K562 (cell line): Measurements from ENCODE around the gene HOTAIR. TPM values are rescaled to one million over a fixed set of nuclear protein-coding genes. Genes with fewer than 3 reads are reported as not detected.

Experiments
- E2F3 ChIP-seq: fragments of 250-450 bp; sonication (Bioruptor Pico); IDR thresholded peaks from 2 replicates; pipeline ENCODE4 v1.4.0; 2020; ENCODE audit warnings: mild to moderate bottlenecking
- ETV1 ChIP-seq: fragments of 450-650 bp; conservative IDR thresholded peaks from 2 replicates; pipeline ENCODE4 v1.6.1; 2016; ENCODE audit warnings: missing genetic modification characterization, control low read depth, low read depth, missing compliant biosample characterization
- NR2C2 ChIP-seq, 2 experiments: fragments of 200-800 bp in 1 of 2; sonication (Bioruptor generic) in 1 of 2; sonication (generic) in 1 of 2; formaldehyde crosslinking in 1 of 2; IDR thresholded peaks; 2 replicates each; pipeline versions ENCODE4 v1.6.1 to v1.8.0; 2016 to 2022; ENCODE audit warnings: mild to moderate bottlenecking in 1 of 2, missing compliant biosample characterization in 1 of 2, missing genetic modification characterization in 1 of 2, missing genetic modification reagents in 1 of 2
- RAD21 ChIP-seq, 2 experiments: fragments of 250-450 bp in 1 of 2; fragments of 450-650 bp in 1 of 2; sonication (Bioruptor Pico) in 1 of 2; formaldehyde crosslinking in 1 of 2; IDR thresholded peaks in 1 of 2; conservative IDR thresholded peaks in 1 of 2; 2 replicates each; pipeline versions ENCODE4 v1.4.0 to v1.8.0; 2020 to 2022; ENCODE audit warnings: mild to moderate bottlenecking in 2 of 2, moderate library complexity in 1 of 2
- SAFB2 ChIP-seq: fragments of 200-400 bp; formaldehyde crosslinking; IDR thresholded peaks from 2 replicates; pipeline ENCODE4 v1.6.1; 2018; ENCODE audit warnings: borderline replicate concordance, low read length, low read depth, moderate library complexity; ENCODE audit not compliant: severe bottlenecking
- ZNF316 ChIP-seq: fragments of 450-650 bp; IDR thresholded peaks from 2 replicates; pipeline ENCODE4 v1.6.1; 2016
- polyA plus RNA-seq, 8 experiments: library from polyadenylated mRNA; depleted of rRNA in 4 of 8; stranded (reverse) in 5 of 8; unstranded in 3 of 8; fragments of >200 nt; fragmentation: Nextera tagmentation in 2 of 8; fragmentation: Illumina TruSeq in 1 of 8; extraction: Ambion mirVana in 2 of 8; extraction: Trizol in 1 of 8; gene quantifications; 2 replicates each; pipeline versions ENCODE4 v1.2.1 to v1.2.3, GENCODE V29; 2011 to 2014; ENCODE audit warnings: inconsistent platforms in 1 of 8, missing spikeins in 1 of 8
- total RNA-seq, 7 experiments: library from RNA; depleted of rRNA in 6 of 7; stranded (reverse); fragments of >200 nt in 6 of 7; fragmentation: Illumina TruSeq in 2 of 7; extraction: Trizol in 2 of 7; gene quantifications; 2 replicates each; pipeline versions ENCODE4 v1.2.1 to v1.2.3, GENCODE V29; 2011 to 2021; ENCODE audit warnings: low replicate concordance in 1 of 7
- TF ChIP-seq, protein P1 (sequence below), 3 experiments: IDR thresholded peaks in 2 of 3; conservative IDR thresholded peaks in 1 of 3; 2 replicates each; pipeline ENCODE4 v1.5.1; 2011 to 2012; ENCODE audit warnings: low read length in 3 of 3, mild to moderate bottlenecking in 3 of 3, control low read depth in 2 of 3, improper control_type of control experiment in 1 of 3, inconsistent platforms in 1 of 3, low read depth in 1 of 3, mixed read lengths in 1 of 3, moderate library complexity in 1 of 3; ENCODE audit not compliant: insufficient read depth in 2 of 3
- TF ChIP-seq, protein P2 (sequence below), 2 experiments: fragments of 450-650 bp; formaldehyde crosslinking in 1 of 2; IDR thresholded peaks; 2 replicates each; pipeline versions ENCODE4 v1.4.0 to v1.6.1; 2014 to 2020; ENCODE audit warnings: mild to moderate bottlenecking in 2 of 2, borderline replicate concordance in 1 of 2, low read depth in 1 of 2
- TF ChIP-seq, protein P3 (sequence below), 2 experiments: fragments of 200-800 bp in 1 of 2; sonication (Bioruptor generic) in 1 of 2; sonication (generic) in 1 of 2; formaldehyde crosslinking in 1 of 2; IDR thresholded peaks in 1 of 2; conservative IDR thresholded peaks in 1 of 2; 2 replicates each; pipeline versions ENCODE4 v1.5.0 to v1.6.1; 2016 to 2020; ENCODE audit warnings: missing compliant biosample characterization in 1 of 2, missing genetic modification characterization in 1 of 2, missing genetic modification reagents in 1 of 2
- TF ChIP-seq, protein P4 (sequence below): fragments of 450-650 bp; IDR thresholded peaks from 2 replicates; pipeline ENCODE4 v1.6.1; 2016; ENCODE audit warnings: missing biosample characterization, missing genetic modification characterization

HOTAIR gene
- total and polyA plus RNA-seq, 9 of the 15 experiments (the other 6 are each of a cell fraction or from before 2014, with no cell fraction given): 0.04 TPM; not detected in 8

DNA sequence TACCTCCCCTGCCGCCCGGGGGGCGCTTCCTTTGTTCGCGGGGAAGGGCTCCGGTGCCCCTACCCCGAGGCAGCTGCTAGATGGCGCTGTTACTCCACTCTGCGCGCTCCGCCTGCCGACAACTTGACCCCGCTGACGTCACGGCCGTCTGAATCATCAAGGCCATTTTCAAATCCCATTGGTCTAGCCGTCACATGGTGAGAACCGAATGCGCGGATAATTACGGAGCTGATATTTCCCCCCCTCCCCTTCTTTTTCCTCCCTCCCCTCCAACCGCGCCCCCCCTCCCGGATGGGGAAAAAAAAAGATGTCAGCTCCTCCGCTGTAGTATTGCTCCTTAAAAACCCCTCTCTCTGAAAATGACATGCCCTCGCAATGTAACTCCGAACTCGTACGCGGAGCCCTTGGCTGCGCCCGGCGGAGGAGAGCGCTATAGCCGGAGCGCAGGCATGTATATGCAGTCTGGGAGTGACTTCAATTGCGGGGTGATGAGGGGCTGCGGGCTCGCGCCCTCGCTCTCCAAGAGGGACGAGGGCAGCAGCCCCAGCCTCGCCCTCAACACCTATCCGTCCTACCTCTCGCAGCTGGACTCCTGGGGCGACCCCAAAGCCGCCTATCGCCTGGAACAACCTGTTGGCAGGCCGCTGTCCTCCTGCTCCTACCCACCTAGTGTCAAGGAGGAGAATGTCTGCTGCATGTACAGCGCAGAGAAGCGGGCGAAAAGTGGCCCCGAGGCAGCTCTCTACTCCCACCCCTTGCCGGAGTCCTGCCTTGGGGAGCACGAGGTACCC lies 10.3 kb upstream of the HOTAIR start, which contains the start of gene HOXC10 (continued):
- TF ChIP-seq, protein P1, sequence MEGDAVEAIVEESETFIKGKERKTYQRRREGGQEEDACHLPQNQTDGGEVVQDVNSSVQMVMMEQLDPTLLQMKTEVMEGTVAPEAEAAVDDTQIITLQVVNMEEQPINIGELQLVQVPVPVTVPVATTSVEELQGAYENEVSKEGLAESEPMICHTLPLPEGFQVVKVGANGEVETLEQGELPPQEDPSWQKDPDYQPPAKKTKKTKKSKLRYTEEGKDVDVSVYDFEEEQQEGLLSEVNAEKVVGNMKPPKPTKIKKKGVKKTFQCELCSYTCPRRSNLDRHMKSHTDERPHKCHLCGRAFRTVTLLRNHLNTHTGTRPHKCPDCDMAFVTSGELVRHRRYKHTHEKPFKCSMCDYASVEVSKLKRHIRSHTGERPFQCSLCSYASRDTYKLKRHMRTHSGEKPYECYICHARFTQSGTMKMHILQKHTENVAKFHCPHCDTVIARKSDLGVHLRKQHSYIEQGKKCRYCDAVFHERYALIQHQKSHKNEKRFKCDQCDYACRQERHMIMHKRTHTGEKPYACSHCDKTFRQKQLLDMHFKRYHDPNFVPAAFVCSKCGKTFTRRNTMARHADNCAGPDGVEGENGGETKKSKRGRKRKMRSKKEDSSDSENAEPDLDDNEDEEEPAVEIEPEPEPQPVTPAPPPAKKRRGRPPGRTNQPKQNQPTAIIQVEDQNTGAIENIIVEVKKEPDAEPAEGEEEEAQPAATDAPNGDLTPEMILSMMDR (IDR thresholded peaks at IDR 0.05 in 2 of 3, conservative IDR thresholded peaks at IDR 0.05 in 1 of 3; ENCODE audit: insufficient read depth in 2 of 3, low read depth in 1 of 3, low read length in 3 of 3): peak; percentile 82 to 95 (median 95)
- TF ChIP-seq RAD21 (CRISPR knock-in tag; conservative IDR thresholded peaks at IDR 0.05 in 1 of 2, IDR thresholded peaks at IDR 0.05 in 1 of 2) (peak; percentile 88 to 91), NR2C2 (CRISPR knock-in tag; IDR thresholded peaks at IDR 0.05) (peak; percentile 92), NR2C2 (tag; IDR thresholded peaks at IDR 0.05) (peak; percentile 94), E2F3 (CRISPR knock-in tag) (no peak), SAFB2 (no peak), ZNF316 (no peak), ETV1 (tag) (0 out of 2 replicates have a peak, but pooled peaks have one; percentile 23)
- TF ChIP-seq, protein P2, sequence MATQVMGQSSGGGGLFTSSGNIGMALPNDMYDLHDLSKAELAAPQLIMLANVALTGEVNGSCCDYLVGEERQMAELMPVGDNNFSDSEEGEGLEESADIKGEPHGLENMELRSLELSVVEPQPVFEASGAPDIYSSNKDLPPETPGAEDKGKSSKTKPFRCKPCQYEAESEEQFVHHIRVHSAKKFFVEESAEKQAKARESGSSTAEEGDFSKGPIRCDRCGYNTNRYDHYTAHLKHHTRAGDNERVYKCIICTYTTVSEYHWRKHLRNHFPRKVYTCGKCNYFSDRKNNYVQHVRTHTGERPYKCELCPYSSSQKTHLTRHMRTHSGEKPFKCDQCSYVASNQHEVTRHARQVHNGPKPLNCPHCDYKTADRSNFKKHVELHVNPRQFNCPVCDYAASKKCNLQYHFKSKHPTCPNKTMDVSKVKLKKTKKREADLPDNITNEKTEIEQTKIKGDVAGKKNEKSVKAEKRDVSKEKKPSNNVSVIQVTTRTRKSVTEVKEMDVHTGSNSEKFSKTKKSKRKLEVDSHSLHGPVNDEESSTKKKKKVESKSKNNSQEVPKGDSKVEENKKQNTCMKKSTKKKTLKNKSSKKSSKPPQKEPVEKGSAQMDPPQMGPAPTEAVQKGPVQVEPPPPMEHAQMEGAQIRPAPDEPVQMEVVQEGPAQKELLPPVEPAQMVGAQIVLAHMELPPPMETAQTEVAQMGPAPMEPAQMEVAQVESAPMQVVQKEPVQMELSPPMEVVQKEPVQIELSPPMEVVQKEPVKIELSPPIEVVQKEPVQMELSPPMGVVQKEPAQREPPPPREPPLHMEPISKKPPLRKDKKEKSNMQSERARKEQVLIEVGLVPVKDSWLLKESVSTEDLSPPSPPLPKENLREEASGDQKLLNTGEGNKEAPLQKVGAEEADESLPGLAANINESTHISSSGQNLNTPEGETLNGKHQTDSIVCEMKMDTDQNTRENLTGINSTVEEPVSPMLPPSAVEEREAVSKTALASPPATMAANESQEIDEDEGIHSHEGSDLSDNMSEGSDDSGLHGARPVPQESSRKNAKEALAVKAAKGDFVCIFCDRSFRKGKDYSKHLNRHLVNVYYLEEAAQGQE (IDR thresholded peaks at IDR 0.05; ENCODE audit: borderline replicate concordance): peak; percentile 82
- TF ChIP-seq, protein P2 (CRISPR knock-in tag; IDR thresholded peaks at IDR 0.05; ENCODE audit: low read depth): no peak
- TF ChIP-seq, protein P3, sequence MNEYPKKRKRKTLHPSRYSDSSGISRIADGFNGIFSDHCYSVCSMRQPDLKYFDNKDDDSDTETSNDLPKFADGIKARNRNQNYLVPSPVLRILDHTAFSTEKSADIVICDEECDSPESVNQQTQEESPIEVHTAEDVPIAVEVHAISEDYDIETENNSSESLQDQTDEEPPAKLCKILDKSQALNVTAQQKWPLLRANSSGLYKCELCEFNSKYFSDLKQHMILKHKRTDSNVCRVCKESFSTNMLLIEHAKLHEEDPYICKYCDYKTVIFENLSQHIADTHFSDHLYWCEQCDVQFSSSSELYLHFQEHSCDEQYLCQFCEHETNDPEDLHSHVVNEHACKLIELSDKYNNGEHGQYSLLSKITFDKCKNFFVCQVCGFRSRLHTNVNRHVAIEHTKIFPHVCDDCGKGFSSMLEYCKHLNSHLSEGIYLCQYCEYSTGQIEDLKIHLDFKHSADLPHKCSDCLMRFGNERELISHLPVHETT (CRISPR knock-in tag; conservative IDR thresholded peaks at IDR 0.05 in 1 of 2, IDR thresholded peaks at IDR 0.05 in 1 of 2): 0 out of 4 replicates have a peak, but pooled peaks of 1 of the 2 experiments have one; percentile 29
- TF ChIP-seq, protein P4, sequence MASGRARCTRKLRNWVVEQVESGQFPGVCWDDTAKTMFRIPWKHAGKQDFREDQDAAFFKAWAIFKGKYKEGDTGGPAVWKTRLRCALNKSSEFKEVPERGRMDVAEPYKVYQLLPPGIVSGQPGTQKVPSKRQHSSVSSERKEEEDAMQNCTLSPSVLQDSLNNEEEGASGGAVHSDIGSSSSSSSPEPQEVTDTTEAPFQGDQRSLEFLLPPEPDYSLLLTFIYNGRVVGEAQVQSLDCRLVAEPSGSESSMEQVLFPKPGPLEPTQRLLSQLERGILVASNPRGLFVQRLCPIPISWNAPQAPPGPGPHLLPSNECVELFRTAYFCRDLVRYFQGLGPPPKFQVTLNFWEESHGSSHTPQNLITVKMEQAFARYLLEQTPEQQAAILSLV: no peak
